DOHH2 (cell line): ENCODE measurements around the gene MPP4.

ENCODE experiments used
- CTCF ChIP-seq: fragments of 200-600 bp; sonication (generic); IDR thresholded peaks from one replicate; pipeline ENCODE4 v1.5.1; 2014; ENCODE audit warnings: antibody characterized with exemption, mild to moderate bottlenecking, low read depth, low read length; ENCODE audit not compliant: poor library complexity, severe bottlenecking
- EZH2phosphoT487 ChIP-seq: fragments of 200-600 bp; sonication (generic); IDR thresholded peaks from 2 replicates; pipeline ENCODE4 v1.6.1; 2017; ENCODE audit warnings: borderline replicate concordance, mild to moderate bottlenecking, antibody characterized with exemption, low read length, moderate library complexity, mixed read lengths

- no peak for TF ChIP-seq CTCF
- TF ChIP-seq EZH2phosphoT487: no peak
These were observed 37.0 kb upstream of the MPP4 start for GRCh38 chr2:201735486-201735885.
